ENCODE measurements around the gene IHH.

Gene IHH

DNA sequence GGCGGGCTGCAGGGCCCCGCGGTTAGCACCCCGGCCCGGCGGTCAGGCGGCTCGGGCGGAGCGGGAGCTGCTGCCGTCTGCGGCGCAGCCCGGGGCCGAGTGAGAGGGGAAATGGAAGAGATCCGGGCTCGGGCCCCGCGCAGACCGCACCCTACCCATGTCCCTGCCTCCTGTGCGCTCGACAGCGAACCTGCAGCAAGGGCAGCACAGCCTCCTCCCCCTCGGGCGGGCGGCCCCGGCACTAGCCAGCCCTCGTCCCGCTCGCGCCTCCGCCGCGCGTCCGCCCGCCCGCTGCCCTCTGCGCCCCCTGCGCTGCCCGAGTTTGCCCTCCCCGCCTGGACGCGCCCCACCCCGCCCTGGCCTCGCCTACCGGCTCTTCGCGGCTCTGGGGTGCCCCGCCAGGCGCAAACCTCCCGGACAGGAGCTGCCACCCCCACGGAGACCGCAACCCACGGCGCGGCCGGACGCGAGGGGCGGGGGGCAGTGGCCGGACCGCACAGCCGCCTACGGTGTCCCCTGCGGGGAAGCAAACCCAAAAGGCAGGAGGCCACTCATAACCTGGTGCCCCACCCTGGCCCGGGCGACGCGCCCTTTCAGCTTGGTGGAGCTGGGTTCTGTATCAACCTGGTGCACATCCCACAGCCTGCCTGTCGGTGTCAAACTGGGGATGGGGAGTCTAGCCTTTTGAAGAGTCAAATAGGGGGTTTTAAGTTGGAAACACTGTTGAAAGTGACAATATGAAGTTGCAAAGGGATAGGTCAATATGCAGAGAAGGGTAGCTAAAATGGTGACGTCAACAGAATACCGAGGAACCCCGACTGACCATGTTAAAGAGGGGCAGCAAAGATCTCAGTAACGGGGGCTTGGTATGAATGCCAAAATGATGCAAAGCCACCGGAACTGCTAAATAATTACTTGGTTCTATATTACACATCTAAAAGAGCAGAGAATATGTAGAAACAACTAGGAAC, at the start of gene IHH:
Gene IHH, minus strand, starts transcription at position 101 of the 971 bp plus-strand sequence. CDS start 454 bp downstream, outside the sequence.
- no peak for DNase-seq (ENCODE audit: low read depth)

DNA sequence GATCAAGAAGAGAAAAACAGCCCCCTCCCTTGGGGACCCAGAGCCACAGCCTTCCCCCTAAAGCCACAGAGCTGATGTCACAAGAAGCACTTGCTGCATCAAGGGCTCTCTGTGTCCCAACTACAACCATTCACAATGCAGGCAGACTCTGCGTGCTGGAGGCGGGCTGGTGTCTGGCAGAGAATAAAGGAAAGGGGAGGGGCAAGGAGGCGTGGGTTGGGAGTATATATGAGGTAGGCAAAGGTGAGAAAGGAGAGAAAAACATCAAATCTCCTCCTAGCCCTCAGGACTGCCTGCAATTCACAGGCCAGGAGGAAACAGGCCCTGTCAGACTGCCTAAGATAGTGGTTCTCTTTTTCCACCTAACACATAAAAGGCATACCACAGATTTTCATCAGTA, 48.8 kb upstream of the IHH start:
- no peak for DNase-seq (ENCODE audit: low read depth)

DNA sequence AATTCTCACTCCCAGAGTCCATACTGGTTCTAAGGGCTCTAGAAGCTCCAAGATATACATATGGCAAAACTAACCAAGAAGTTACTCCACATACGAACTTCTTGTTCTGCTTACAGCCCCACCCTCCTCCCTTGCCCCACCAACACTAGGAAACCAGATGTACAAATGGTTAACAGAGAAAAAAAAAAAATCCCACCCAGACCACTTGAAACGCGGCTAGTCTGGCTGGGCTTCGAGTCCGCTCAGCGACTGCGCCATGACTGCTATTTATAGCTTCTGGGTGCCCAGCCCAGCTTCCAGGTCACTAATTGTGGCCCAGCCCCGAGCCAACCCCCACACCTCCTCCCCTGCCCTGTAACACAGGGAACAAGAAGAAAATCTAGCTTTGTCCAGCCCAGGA, 47.0 kb upstream of the IHH start:
- DNase-seq (ENCODE audit: low read depth) = no peak

DNA sequence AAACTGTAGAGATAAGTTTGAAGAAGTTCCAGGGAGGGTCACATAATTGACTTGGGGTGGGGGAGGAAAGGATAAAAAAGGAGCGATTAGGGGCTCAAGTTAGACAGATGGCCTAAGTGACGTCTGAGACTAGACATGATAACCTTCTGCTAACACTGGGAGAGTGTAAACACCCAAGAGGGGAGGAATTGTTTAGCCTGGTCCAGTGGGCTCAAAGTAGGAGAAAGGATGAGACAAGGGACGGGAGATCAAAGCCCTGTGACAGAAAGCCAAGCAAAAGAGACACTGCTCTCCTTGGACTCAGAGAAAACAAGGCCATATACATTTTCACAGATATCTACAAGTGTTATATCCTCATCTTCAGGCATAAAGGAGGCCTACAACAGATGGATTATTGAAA, 45.5 kb upstream of the IHH start:
- no peak for DNase-seq (ENCODE audit: low read depth)

DNA sequence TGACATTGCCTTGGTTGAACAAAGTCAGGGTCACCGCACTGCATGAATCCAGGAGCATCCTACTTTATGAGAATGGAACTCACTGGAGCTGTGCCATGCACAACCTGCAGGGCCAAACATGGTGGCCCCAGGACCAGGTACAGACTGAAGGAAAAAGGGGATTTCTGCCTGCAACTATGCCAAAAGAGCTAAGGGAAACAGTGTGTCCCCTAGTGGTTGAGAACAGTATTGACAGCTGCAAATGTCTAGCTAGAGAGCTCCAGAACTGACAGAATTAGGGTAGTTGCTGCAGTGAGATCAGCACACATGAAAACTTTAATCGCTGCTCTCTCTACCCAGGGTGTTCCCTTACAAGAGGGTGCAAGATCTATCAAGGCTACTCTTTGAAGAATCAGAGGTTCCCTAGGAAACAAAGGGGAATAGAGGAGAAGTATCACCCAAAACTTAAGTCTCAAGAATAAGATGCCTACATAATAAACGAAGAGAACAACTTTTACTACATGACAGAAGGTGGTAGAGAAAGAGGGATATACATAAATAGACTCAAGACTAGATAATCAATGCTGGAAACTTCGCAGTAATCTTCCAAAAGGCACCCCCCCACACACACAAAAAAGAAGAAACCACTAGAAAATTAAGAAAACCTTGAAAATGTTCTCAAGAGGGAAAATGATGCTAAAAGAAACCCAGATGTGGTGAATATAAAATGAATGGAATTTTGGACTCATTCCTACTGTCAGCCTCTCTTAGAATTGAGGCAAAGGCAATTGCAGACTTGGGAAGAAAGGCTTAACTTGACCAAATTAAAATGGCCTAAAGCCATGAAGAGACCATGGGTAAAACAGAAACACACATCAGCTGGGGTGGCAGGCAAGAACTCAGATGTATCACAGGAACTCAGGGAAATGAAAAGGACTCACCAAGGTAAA, 43.6 kb upstream of the IHH start:
- peak; percentile 46 for DNase-seq (ENCODE audit: low read depth)

DNA sequence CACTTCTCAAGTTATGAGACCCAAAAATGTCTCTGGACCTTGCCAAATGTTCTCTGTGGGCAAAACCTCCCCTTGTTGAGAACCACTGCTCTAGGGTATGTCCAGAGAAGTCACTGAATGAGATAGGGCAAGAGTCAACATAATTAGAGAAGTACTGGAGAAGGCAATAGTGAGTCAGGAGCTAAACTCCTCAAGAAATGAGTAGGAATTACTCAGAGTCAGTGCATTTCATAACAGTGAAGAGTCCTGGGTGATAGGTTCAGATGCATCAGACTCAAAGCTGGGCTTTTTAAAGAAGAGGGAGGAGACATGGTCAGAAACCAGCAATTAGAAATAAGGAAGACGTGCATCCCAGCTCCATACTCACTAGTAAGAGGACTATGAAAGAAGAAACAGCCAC, 38.6 kb upstream of the IHH start:
- peak; percentile 88 for DNase-seq (ENCODE audit: low read depth)

DNA sequence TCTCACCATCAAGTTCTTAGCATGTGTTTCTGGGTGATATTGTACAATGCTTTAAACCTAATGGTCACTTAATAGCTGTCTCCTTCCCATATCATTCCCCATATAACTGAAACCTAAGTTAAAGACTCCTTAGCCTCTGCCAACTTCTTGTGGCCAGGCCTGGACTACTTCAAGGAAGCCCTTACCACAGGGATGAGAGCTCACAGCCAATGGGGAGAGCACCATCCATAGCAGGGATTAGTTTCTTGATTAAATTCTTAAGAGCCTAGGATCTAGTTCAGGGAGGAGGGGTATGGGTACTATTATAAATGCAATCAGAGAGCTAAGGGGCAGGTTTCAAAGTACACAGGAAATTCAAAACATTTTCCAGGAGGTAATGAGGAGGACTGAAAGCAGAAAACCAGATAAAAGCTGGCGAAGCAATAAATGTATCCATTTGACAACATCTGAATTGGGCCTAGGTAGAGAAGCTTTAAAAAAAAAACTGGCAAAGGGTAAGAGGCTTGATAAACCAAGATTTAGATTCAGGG, 34.8 kb upstream of the IHH start:
- DNase-seq (ENCODE audit: low read depth) = peak; percentile 98

DNA sequence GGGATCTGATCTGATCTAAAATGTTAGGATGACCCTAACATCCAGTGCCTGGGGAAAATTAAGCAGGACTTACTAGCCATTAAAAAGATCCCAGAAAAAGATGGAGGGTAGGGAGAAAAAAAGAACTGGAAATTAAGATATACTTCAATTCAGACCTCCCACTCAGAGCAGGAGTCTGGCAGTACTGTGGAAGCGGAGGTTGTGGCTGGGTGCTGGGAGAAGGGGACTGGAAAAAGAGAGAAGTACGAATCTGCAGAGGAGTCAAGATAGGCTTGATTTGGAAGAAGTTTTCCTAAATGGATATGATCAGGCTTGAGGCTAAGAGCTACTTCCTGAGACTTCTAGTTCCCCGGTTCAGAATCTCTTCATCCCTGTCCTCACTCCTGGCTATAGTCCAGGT, 33.5 kb upstream of the IHH start:
- DNase-seq (ENCODE audit: low read depth) = no peak

DNA sequence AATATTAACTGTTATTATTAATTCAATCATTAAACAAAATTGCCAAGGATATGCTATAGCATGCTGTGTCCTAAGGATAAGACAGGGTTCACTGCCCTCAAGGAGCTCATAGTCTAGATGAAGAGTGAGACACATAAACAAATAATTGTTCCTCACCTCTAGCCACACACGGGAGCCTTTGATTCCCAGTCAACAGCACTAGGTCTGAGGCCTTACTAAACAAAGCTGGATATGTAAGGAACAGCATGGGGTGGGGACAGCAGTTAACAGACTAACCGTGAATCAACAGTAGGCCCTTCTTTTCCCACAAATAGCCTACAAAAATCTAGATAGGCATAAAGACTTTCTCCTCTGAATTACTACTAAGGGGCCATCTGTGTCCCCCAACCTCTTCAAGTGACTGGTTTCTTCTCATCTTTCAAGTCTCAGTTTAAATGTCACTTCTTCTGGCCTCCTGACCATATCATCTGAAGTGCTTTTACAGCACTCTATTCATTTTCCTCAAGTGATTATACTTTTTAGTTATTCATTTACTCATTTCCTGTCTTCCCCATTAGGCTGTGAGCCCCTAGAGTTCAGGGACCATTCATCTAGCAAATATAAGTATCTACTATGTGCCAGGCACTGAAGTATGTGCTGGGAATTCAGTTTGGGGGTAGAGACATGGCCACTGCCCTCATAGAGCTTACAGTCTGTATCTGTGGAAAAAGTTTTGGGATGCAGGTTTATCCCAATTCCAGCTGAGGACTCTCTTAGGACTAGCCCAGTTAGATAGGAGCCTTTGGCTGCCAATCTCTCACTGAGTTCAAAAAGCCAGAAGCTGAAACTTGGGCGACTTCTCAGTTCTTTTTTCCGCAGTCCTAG, 29.9 kb upstream of the IHH start:
- DNase-seq (ENCODE audit: low read depth) = no peak

DNA sequence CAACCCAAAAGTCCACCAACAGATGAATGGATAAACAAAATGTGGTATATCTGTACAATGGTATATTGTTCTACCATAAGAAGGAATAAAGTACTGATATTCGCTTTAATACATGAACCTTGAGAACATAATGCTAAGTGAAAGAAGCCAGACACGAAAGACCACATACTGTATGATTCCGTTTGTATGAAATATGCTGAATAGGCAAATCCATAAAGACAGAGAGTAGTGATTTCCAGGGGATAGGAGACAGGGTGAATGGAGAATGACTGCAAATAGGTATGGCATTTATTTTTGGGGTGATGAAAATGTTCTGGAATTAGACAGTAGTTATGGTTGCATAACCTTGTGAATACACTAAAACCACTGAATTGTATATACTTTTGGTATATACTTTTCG, 28.6 kb upstream of the IHH start:
- no peak for DNase-seq (ENCODE audit: low read depth)

DNA sequence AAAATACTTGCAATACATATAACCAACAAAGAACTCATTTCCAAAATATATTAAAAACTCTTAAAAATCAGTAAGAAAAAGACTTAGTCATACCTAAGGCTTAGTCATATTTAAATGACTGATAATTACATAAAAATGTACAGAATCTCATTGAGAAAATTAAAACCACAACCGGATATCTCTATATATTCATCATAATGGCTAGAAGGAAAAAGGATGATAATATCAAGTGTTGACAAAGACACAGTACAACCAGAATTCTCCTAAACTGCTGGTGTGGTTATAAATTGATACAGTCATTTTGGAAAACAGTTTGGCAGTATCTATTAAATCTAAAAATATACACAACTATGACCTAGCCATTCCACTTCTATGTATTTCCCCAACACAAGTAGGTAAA, 27.1 kb upstream of the IHH start:
- no peak for DNase-seq (ENCODE audit: low read depth)

DNA sequence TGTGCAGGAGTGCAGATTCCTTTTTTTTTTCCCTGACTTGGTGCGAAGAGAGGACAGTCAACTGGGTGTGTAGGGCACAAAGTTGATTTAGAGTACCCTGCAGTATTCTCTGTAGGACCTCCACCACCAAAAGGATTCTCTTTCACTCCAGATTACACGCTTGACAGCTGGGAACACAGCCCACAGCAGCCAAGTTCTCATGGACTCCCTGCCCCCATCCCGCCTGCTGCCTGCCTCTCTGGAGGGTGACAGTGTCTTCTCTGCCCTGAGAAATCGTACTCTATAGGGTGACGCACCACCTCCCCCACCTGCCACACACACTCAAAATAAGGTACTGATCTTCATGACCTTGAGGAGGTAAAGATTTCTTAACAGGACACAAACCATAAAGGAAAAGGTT, 26.6 kb upstream of the IHH start:
- DNase-seq (ENCODE audit: low read depth) = no peak

DNA sequence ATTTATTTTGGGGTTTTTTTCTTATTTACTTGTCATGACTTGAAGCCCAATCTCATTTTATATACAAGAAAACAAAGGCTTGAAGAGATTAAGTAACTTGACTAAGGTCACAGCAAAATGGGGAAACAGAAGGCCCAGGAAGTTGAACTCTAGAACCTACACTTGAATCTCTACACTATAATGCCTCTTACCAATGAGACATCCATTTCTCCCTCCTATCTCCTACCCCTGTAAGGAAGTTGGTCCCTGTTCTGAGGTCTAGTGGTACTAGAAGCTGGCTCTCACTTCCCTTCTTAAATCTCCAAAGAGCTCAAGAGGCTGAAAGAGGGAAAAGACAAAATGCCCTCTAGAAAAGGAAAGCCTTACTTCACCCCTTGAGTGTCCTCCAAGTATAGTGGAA, 25.5 kb upstream of the IHH start:
- no peak for DNase-seq (ENCODE audit: low read depth)

DNA sequence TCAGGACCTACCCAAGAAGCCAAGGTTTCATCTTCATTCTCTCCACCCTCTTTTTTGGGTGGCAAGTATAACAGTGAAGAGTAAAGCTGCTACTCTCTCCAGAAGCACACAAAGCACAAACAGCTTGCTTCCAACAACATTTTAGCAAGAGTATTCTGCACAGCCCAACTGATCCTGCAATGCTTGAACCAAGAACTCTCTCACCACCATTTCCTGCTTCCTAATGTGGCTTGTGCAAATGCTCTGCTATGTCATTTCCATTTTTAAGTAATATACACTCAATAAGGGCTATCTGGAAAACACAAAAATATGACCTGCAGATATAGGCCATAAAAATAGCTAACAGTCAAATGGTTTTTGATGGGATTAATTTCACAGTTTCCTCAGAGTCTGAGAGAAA, 24.1 kb upstream of the IHH start:
- no peak for DNase-seq (ENCODE audit: low read depth)

DNA sequence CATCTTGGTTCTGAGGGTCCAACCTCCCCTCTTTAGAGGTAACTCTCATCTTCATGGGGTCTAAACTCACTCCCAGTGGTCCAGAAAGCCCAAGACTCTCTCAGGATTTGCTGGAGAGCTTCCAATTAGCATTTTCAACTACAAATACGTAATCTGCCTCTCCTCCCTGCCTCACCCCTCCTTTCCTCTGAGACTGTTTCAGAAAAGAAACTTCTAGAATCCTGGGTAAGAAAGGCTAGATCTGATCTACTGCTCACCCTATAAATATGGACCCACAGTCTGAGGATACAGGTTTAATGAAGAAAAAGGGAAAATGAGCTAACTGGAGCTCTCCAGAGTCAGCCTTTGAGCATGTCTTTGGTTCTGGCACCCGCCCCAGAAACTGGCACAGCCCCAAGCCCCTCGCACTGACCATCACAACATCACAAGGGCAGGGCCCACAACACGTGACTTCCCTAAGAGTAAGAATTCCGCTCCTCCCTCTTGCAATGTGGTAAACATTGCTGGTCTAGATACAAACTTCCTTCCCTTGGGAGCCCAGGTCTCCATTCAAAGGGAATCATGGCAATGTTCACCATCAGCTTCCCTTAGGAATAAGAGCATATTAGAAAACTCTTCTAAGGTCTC, 21.7 kb upstream of the IHH start:
- no peak for DNase-seq (ENCODE audit: low read depth)

DNA sequence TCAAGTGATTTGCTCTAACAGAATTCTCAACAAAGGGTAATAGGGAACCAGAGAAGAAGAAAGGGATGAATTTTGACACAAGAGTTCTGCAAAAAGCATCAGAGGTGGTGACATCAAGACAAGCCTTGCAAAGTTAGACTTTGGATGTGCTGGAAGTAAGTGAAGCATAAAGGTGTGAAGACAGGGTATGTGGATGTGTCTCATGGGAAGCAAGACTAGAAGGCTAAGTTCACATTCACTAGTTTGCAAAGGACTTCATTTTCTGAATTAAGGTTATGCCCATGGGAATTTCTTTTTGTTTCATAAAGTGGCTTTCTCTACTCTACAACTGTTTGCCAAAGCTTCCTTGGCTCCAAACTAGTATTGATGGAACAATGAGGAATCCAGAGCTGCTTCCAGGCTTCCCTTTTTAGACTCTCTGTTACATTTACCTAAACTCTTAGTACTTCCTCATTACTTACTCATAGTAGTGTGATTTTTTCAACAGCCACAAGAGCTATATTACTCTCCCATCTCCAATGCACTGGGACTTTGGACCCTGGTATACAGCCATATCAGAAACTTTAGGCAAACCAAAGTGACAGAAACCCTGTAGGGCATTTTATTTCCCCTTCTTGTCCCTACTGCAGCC, 21.1 kb upstream of the IHH start:
- DNase-seq (ENCODE audit: low read depth) = no peak

DNA sequence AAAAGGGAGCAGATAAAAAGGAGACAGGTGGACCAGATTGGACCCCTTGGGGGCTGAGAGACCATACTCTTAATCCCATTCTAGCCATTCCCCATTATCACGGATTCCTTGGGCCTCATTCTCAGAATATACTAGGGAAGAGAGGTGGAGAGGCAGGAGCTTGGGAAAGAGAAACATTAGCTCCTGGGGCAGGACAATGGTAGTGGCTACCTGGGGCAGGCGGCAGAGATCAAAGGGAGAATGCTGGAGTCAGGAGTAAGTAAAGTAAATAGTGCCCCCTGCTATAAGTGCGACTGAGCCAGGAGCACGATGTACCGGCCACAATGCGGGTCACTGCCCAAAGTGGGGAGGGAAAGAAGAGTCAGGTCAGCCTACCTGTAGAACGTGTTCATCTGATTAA, 20.4 kb upstream of the IHH start:
- DNase-seq (ENCODE audit: low read depth) = no peak

DNA sequence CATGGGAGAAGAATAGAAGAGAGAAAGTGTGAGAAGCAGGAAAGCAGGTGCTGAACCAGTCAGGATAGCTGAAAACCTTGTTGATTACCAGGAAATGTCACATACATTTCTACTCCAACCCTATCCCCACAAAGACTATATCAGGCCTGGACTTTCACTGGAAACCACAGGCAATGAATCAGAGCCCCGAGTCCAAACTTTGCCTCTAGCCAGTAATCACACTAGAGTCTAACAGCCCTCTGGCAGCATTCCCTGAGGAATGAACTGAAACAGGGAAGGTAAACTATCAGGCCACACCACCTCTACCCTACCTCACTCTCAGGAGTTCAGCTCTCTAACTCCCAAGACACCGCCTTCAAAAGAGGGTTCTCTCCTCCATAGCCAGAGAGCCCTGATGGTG, 18.7 kb upstream of the IHH start:
- DNase-seq (ENCODE audit: low read depth) = peak; percentile 67

DNA sequence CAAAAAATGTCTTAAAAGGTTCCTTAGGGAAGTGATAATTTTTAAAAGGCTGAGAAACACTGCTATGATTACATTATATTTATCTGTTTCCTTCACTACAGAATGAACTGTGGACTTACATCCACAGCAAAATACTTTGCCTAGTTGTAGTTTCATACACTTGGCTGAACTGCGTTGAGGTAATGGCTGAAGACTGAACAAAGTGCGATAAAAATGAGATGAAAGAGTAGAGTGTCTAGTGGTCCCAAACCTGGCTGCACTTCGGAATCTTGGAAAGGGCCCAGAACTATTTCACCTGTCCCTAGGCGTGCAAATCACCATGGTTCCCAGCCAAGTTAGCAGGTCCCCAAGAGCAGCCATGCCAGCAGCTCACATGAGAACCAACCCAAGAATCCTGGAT, 18.2 kb upstream of the IHH start:
- DNase-seq (ENCODE audit: low read depth) = no peak

DNA sequence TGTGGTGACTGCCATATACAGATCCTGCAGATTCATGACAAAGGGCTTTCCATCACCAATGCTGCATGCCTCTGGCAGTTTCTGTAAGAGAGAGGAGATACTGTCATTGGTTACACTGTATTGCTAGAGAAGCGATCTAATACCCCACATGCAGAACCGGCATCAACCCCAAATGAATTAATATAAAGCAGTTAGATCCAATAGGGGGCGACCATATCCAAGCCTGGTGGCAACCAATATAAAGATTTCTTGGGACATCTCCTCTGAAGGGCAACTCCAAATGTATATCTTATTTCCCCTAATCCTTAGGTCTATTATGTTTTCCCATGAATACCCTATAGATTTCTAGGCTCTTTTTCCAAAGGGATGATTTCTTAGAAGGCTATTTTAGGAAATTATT, 17.4 kb upstream of the IHH start:
- no peak for DNase-seq (ENCODE audit: low read depth)

DNA sequence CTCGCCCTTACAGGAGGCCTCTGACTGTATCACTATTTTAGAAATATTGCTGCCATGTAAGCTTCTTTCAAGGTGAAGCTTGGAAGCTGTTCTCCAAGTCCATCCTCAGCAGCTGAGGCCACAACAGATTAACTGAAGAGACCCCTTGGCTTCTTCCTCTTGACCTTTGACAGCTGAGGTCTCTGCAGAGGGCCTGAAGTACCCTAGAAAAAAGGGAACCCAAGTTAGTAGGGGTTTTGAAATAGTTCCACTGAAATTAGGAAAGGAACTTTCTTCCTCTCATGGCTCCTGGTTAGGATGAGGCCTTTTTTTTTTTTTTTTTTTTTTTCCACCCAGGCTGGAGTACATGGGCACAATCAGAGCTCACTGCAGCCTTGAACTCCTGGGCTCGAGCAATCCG, 15.5 kb upstream of the IHH start:
- DNase-seq (ENCODE audit: low read depth) = no peak

Measured in amniotic epithelial cell (primary cell).